GM12878 (cell line): ENCODE data around the gene CIAO2B.

Source experiments
- CTCF ChIP-seq, 3 experiments: IDR thresholded peaks in 2 of 3; conservative IDR thresholded peaks in 1 of 3; 2 replicates each; pipeline ENCODE4 v1.5.1; 2011; ENCODE audit warnings: low read depth in 3 of 3, low read length in 3 of 3, mild to moderate bottlenecking in 3 of 3, control low read depth in 2 of 3, moderate library complexity in 2 of 3, inconsistent platforms in 1 of 3, mixed read lengths in 1 of 3; ENCODE audit not compliant: control insufficient read depth in 2 of 3, insufficient read depth in 1 of 3; ENCODE audit errors: extremely low read depth in 1 of 3
- PAX5 ChIP-seq: IDR thresholded peaks from 2 replicates; pipeline ENCODE4 v1.6.1; 2011; ENCODE audit warnings: low read depth, low read length, borderline replicate concordance

- TF ChIP-seq PAX5 (no peak), CTCF (IDR thresholded peaks at IDR 0.05 in 2 of 3, conservative IDR thresholded peaks at IDR 0.05 in 1 of 3; ENCODE audit: control insufficient read depth in 2 of 3, extremely low read depth in 1 of 3, insufficient read depth in 1 of 3, low read depth in 3 of 3, low read length in 3 of 3) (no peak)
Measured at GRCh38 chr16:66895689-66895979, 38.6 kb downstream of the CIAO2B start.
